Mesenchymal stem cell (in vitro differentiated cells and primary cell): Measurements from ENCODE around the gene KDSR.

Source experiments
- DNase-seq: peaks from one replicate; pipeline ENCODE4 v3.0.0-alpha.2; 2013
- H2AFZ ChIP-seq: one replicate; pipeline ENCODE4 v1.6.1; 2013; ENCODE audit warnings: low read depth, mild to moderate bottlenecking, control low read depth, inconsistent platforms, low read length, moderate library complexity
- H2AK5ac ChIP-seq: 2 replicates; pipeline ENCODE4 v1.6.1; 2013; ENCODE audit warnings: low read length, moderate library complexity, mild to moderate bottlenecking, inconsistent platforms; ENCODE audit not compliant: severe bottlenecking
- H2BK120ac ChIP-seq: one replicate; pipeline ENCODE4 v1.6.1; 2013; ENCODE audit warnings: low read depth, mild to moderate bottlenecking, inconsistent platforms, low read length, moderate library complexity
- H2BK12ac ChIP-seq, 2 experiments: one replicate each; pipeline ENCODE4 v1.6.1; 2013; ENCODE audit warnings: inconsistent platforms in 2 of 2, low read length in 2 of 2, mild to moderate bottlenecking in 2 of 2, moderate library complexity in 2 of 2, control low read depth in 1 of 2
- H2BK15ac ChIP-seq: one replicate; pipeline ENCODE4 v1.6.1; 2013; ENCODE audit warnings: mild to moderate bottlenecking, low read depth, inconsistent platforms; ENCODE audit not compliant: poor library complexity, severe bottlenecking
- H2BK5ac ChIP-seq: 2 replicates; pipeline ENCODE4 v1.6.1; 2013; ENCODE audit warnings: low read depth, mild to moderate bottlenecking, low read length, control low read depth, inconsistent platforms; ENCODE audit not compliant: poor library complexity, severe bottlenecking
- H3K14ac ChIP-seq, 2 experiments: one replicate each; pipeline ENCODE4 v1.6.1; 2013; ENCODE audit warnings: inconsistent platforms in 2 of 2, low read length in 2 of 2, control low read depth in 1 of 2, mild to moderate bottlenecking in 1 of 2, moderate library complexity in 1 of 2
- H3K18ac ChIP-seq, 2 experiments: one replicate each; pipeline ENCODE4 v1.6.1; 2013; ENCODE audit warnings: inconsistent platforms in 2 of 2, low read length in 2 of 2, control low read depth in 1 of 2, low read depth in 1 of 2, mild to moderate bottlenecking in 1 of 2
- H3K23ac ChIP-seq, 2 experiments: one replicate each; pipeline ENCODE4 v1.6.1; 2013; ENCODE audit warnings: inconsistent platforms in 2 of 2, low read length in 2 of 2, mild to moderate bottlenecking in 2 of 2, moderate library complexity in 2 of 2, control low read depth in 1 of 2
- H3K27ac ChIP-seq: 2 replicates; pipeline ENCODE4 v1.5.1; 2013; ENCODE audit warnings: mild to moderate bottlenecking, moderate library complexity, low read length, control low read depth, inconsistent platforms; ENCODE audit not compliant: poor library complexity, severe bottlenecking
- H3K27me3 ChIP-seq, 2 experiments: 2 replicates each; pipeline versions ENCODE4 v1.6.1 to v1.7.0; 2013; ENCODE audit warnings: low read length in 2 of 2, mild to moderate bottlenecking in 2 of 2, moderate library complexity in 2 of 2, control low read depth in 1 of 2, inconsistent platforms in 1 of 2; ENCODE audit not compliant: control insufficient read depth in 1 of 2, insufficient read depth in 1 of 2
- H3K36me3 ChIP-seq, 2 experiments: 2 replicates each; pipeline versions ENCODE4 v1.6.1 to v1.7.0; 2013; ENCODE audit warnings: low read length in 2 of 2, control low read depth in 1 of 2, inconsistent platforms in 1 of 2, low read depth in 1 of 2, mild to moderate bottlenecking in 1 of 2; ENCODE audit not compliant: insufficient read depth in 2 of 2, control insufficient read depth in 1 of 2
- H3K4ac ChIP-seq, 2 experiments: one replicate each; pipeline ENCODE4 v1.6.1; 2013; ENCODE audit warnings: inconsistent platforms in 2 of 2, low read length in 2 of 2, mild to moderate bottlenecking in 2 of 2, moderate library complexity in 2 of 2, control low read depth in 1 of 2, low read depth in 1 of 2
- H3K4me1 ChIP-seq: 2 replicates; pipeline ENCODE4 v1.6.1; 2013; ENCODE audit warnings: low read depth, low read length, control low read depth; ENCODE audit not compliant: control insufficient read depth, insufficient read depth
- H3K4me2 ChIP-seq: 2 replicates; pipeline ENCODE4 v1.6.1; 2013; ENCODE audit warnings: low read length, mild to moderate bottlenecking, inconsistent platforms; ENCODE audit not compliant: poor library complexity, severe bottlenecking
- H3K4me3 ChIP-seq, 2 experiments: 2 replicates each; pipeline versions ENCODE4 v1.5.1 to v1.7.0; 2013; ENCODE audit warnings: low read length in 2 of 2, mild to moderate bottlenecking in 2 of 2, control low read depth in 1 of 2, low read depth in 1 of 2; ENCODE audit not compliant: insufficient read depth in 1 of 2
- H3K79me1 ChIP-seq: replicated peaks from 2 replicates; pipeline ENCODE4 v1.6.1; 2013; ENCODE audit warnings: mild to moderate bottlenecking, control low read depth, low read length, inconsistent platforms; ENCODE audit not compliant: poor library complexity, severe bottlenecking
- H3K9ac ChIP-seq: 2 replicates; pipeline ENCODE4 v1.7.0; 2013; ENCODE audit warnings: mild to moderate bottlenecking, low read length, moderate library complexity
- H3K9me3 ChIP-seq: 2 replicates; pipeline ENCODE4 v1.7.0; 2013; ENCODE audit warnings: mild to moderate bottlenecking, low read length; ENCODE audit not compliant: control insufficient read depth
- H4K8ac ChIP-seq: one replicate; pipeline ENCODE4 v1.6.1; 2013; ENCODE audit warnings: inconsistent platforms, mild to moderate bottlenecking, low read length, moderate library complexity
- H4K91ac ChIP-seq: one replicate; pipeline ENCODE4 v1.6.1; 2013; ENCODE audit warnings: mild to moderate bottlenecking, low read length, inconsistent platforms
- WGBS: methylation state at CpG from one replicate; pipeline ENCODE4 v1.1.7; 2013; ENCODE audit warnings: mixed read lengths; 5-methylcytosine and 5-hydroxymethylcytosine counted together

KDSR gene

GRCh38 chr18:63303547-63303946, 63.5 kb downstream of the KDSR start:
- Histone ChIP-seq H2AFZ (no peak overlapping the region), H3K14ac (no peak overlapping the region), H2BK12ac (no peak overlapping the region), H3K27ac (no peak overlapping the region), H4K8ac (no peak overlapping the region), H3K4me3 (no peak overlapping the region), H3K36me3 (no peaks in the 10 kb centered on the region), H3K9me3 (no peaks in the 10 kb centered on the region), H3K27me3 (no peaks in the 10 kb centered on the region), H3K4me1 (peaks cover 20% of the 10 kb centered on the region), H3K23ac (no peak overlapping the region), H3K18ac (no peak overlapping the region), H2BK5ac (no peak overlapping the region), H4K91ac (no peak overlapping the region), H2AK5ac (no peak overlapping the region), H3K9ac (no peak overlapping the region), H3K4ac (no peak overlapping the region), H3K79me1 (peaks cover 5% of the 10 kb centered on the region), H2BK15ac (no peak overlapping the region), H3K4me2 (no peak overlapping the region), H2BK120ac (no peak overlapping the region)
- DNase-seq: no peak
- WGBS: no CpG with 5 or more reads among the region's 3 CpGs

- no peak overlapping the region for H3K23ac ChIP-seq
- H2AFZ ChIP-seq: no peak overlapping the region
- no peak overlapping the region for H3K18ac ChIP-seq
- H4K91ac ChIP-seq: no peak overlapping the region
- no peak overlapping the region for H4K8ac ChIP-seq
- no peak overlapping the region for H3K4me2 ChIP-seq
- no peak overlapping the region for H2AK5ac ChIP-seq
- no peak overlapping the region for H2BK15ac ChIP-seq
- no peak for DNase-seq
- WGBS: 73% methylated on average over 3 of the region's 5 CpGs
- no peak overlapping the region for H2BK5ac ChIP-seq
- H3K14ac ChIP-seq: no peak overlapping the region
- peaks cover 5% of the 10 kb centered on the region for H3K79me1 ChIP-seq
- no peak overlapping the region for H3K9ac ChIP-seq
- no peaks in the 10 kb centered on the region for H3K36me3 ChIP-seq
- H3K4ac ChIP-seq: no peak overlapping the region
- no peak overlapping the region for H3K4me3 ChIP-seq
- no peak overlapping the region for H2BK12ac ChIP-seq
- H3K27ac ChIP-seq: no peak overlapping the region
- H3K4me1 ChIP-seq: peaks cover 23% of the 10 kb centered on the region
- H3K9me3 ChIP-seq: no peaks in the 10 kb centered on the region
- no peak overlapping the region for H2BK120ac ChIP-seq
- no peaks in the 10 kb centered on the region for H3K27me3 ChIP-seq
Measured at GRCh38 chr18:63302636-63303405, 64.2 kb downstream of the KDSR start.

GRCh38 chr18:63302220-63302619, 64.8 kb downstream of the KDSR start:
- 100% methylated on average over 2 of the region's 4 CpGs for WGBS

GRCh38 chr18:63301434-63301833, 65.6 kb downstream of the KDSR start:
- Histone ChIP-seq H3K4ac (no peak overlapping the region), H3K4me1 (peaks cover 21% of the 10 kb centered on the region), H3K18ac (no peak overlapping the region), H3K14ac (no peak overlapping the region), H3K9me3 (no peaks in the 10 kb centered on the region), H3K4me2 (no peak overlapping the region), H2AFZ (no peak overlapping the region), H3K4me3 (peak overlapping the region in 1 of 2 experiments; percentile 26), H2BK12ac (no peak overlapping the region), H3K36me3 (no peaks in the 10 kb centered on the region), H2BK15ac (no peak overlapping the region), H2BK120ac (no peak overlapping the region), H2BK5ac (no peak overlapping the region), H3K27ac (no peak overlapping the region), H3K9ac (peak overlapping the region; percentile 37), H3K79me1 (peaks cover 5% of the 10 kb centered on the region), H4K91ac (no peak overlapping the region), H4K8ac (no peak overlapping the region), H3K27me3 (no peaks in the 10 kb centered on the region), H3K23ac (no peak overlapping the region), H2AK5ac (peak overlapping the region; percentile 20)
- DNase-seq: no peak
- 87% methylated on average over 7 of the region's 9 CpGs for WGBS

More at GRCh38 chr18:63302220-63302619, 64.8 kb downstream of the KDSR start:
- Histone ChIP-seq H3K14ac (no peak overlapping the region), H3K4ac (no peak overlapping the region), H4K8ac (no peak overlapping the region), H3K9ac (no peak overlapping the region), H2BK15ac (no peak overlapping the region), H3K9me3 (no peaks in the 10 kb centered on the region), H2BK5ac (no peak overlapping the region), H3K4me1 (peaks cover 23% of the 10 kb centered on the region), H2AK5ac (no peak overlapping the region), H3K18ac (no peak overlapping the region), H3K23ac (no peak overlapping the region), H3K79me1 (peaks cover 5% of the 10 kb centered on the region), H3K27me3 (no peaks in the 10 kb centered on the region), H3K36me3 (no peaks in the 10 kb centered on the region), H2AFZ (no peak overlapping the region), H2BK120ac (no peak overlapping the region), H3K4me3 (no peak overlapping the region), H4K91ac (no peak overlapping the region), H2BK12ac (no peak overlapping the region), H3K4me2 (no peak overlapping the region), H3K27ac (no peak overlapping the region)
- no peak for DNase-seq
